ENCODE results near the gene UVRAG.

UVRAG gene

GRCh38 chr11:76169473-76169896, 354.5 kb downstream of the UVRAG start:
- no peak overlapping the region for H3K4me3 ChIP-seq (replicated peaks in 1 of 2; ENCODE audit: low read depth in 2 of 2, low read length in 2 of 2)
- DNase-seq (ENCODE audit: low read depth in 2 of 2): no peak

GRCh38 chr11:76170468-76170867, 355.5 kb downstream of the UVRAG start:
- H3K4me3 ChIP-seq (replicated peaks in 1 of 2; ENCODE audit: low read depth in 2 of 2, low read length in 2 of 2): no peak overlapping the region
- TF ChIP-seq CTCF (IDR thresholded peaks at IDR 0.05; ENCODE audit: low read depth, low read length): no peak
- DNase-seq (ENCODE audit: low read depth in 2 of 2): no peak

More at GRCh38 chr11:76169473-76169896, 354.5 kb downstream of the UVRAG start:
- no peak for TF ChIP-seq CTCF (IDR thresholded peaks at IDR 0.05; ENCODE audit: low read depth, low read length)

- TF ChIP-seq CTCF (IDR thresholded peaks at IDR 0.05; ENCODE audit: low read depth, low read length): no peak
- H3K4me3 ChIP-seq (replicated peaks in 1 of 2; ENCODE audit: low read depth in 2 of 2, low read length in 2 of 2): no peak overlapping the region
- no peak for DNase-seq (ENCODE audit: low read depth in 2 of 2)
These were observed 357.6 kb downstream of the UVRAG start for GRCh38 chr11:76172583-76172982.

- no peak overlapping the region for H3K4me3 ChIP-seq (replicated peaks in 1 of 2; ENCODE audit: low read depth in 2 of 2, low read length in 2 of 2)
- no peak for TF ChIP-seq CTCF (IDR thresholded peaks at IDR 0.05; ENCODE audit: low read depth, low read length)
- no peak for DNase-seq (ENCODE audit: low read depth in 2 of 2)
These were observed 358.7 kb downstream of the UVRAG start for GRCh38 chr11:76173663-76174062.

GRCh38 chr11:76174330-76174729, 359.3 kb downstream of the UVRAG start:
- no peak for DNase-seq (ENCODE audit: low read depth in 2 of 2)
- no peak for TF ChIP-seq CTCF (IDR thresholded peaks at IDR 0.05; ENCODE audit: low read depth, low read length)
- no peak overlapping the region for H3K4me3 ChIP-seq (replicated peaks in 1 of 2; ENCODE audit: low read depth in 2 of 2, low read length in 2 of 2)

GRCh38 chr11:76175783-76176182, 360.8 kb downstream of the UVRAG start:
- H3K4me3 ChIP-seq (replicated peaks in 1 of 2; ENCODE audit: low read depth in 2 of 2, low read length in 2 of 2): no peak overlapping the region
- DNase-seq (ENCODE audit: low read depth in 2 of 2): no peak
- TF ChIP-seq CTCF (IDR thresholded peaks at IDR 0.05; ENCODE audit: low read depth, low read length): no peak

GRCh38 chr11:76176463-76176862, 361.5 kb downstream of the UVRAG start:
- no peak for TF ChIP-seq CTCF (IDR thresholded peaks at IDR 0.05; ENCODE audit: low read depth, low read length)
- no peak overlapping the region for H3K4me3 ChIP-seq (replicated peaks in 1 of 2; ENCODE audit: low read depth in 2 of 2, low read length in 2 of 2)
- no peak for DNase-seq (ENCODE audit: low read depth in 2 of 2)

Data from cardiac fibroblast (primary cell).